Measurements from ENCODE around the gene PLEK2.
"Not testable (repeated sequence)": the region's sequence is repeated elsewhere in the genome, so short reads cannot be mapped to it uniquely, and the experiment has no call there.

PLEK2 gene

GRCh38 chr14:67372833-67373232 is 39.1 kb downstream of the PLEK2 start:
- H3K4me3 ChIP-seq (ENCODE audit: low read length), result no peak overlapping the region
- DNase-seq (ENCODE audit: low read depth, low spot score), result no peak

- DNase-seq (ENCODE audit: low read depth, low spot score), result no peak
- no peak overlapping the region for H3K4me3 ChIP-seq (ENCODE audit: low read length)
Measured at GRCh38 chr14:67371247-67372148, 40.5 kb downstream of the PLEK2 start.

GRCh38 chr14:67370830-67371229 is 41.1 kb downstream of the PLEK2 start:
- H3K4me3 ChIP-seq (ENCODE audit: low read length), result no peak overlapping the region
- no peak for DNase-seq (ENCODE audit: low read depth, low spot score)

- no peak overlapping the region for H3K4me3 ChIP-seq (ENCODE audit: low read length)
- no peak for DNase-seq (ENCODE audit: low read depth, low spot score)
Measured at GRCh38 chr14:67365476-67365875, 46.5 kb downstream of the PLEK2 start.

GRCh38 chr14:67360470-67361206 is 51.3 kb downstream of the PLEK2 start:
- H3K4me3 ChIP-seq (ENCODE audit: low read length), result peak overlapping the region; percentile 99
- no peak for DNase-seq (ENCODE audit: low read depth, low spot score)

GRCh38 chr14:67359775-67360469 is 52.0 kb downstream of the PLEK2 start, which contains the start of the genes ATP6V1D and EIF2S1:
TSS of gene ATP6V1D (minus strand) at chr14:67359804. CDS start at chr14:67359698, 106 bp downstream.
TSS of gene EIF2S1 (plus strand) at chr14:67360328. CDS start at chr14:67364768, 4,440 bp downstream.
- peak; percentile 98 for DNase-seq (ENCODE audit: low read depth, low spot score)
- peak within 1 kb of the TSS; percentile 99 for H3K4me3 ChIP-seq (ENCODE audit: low read length)

- no peak for DNase-seq (ENCODE audit: low read depth, low spot score)
- peak overlapping the region; percentile 99 for H3K4me3 ChIP-seq (ENCODE audit: low read length)
Measured at GRCh38 chr14:67358924-67359774, 52.8 kb downstream of the PLEK2 start.

GRCh38 chr14:67357969-67358354 is 54.0 kb downstream of the PLEK2 start:
- H3K4me3 ChIP-seq (ENCODE audit: low read length), result no peak overlapping the region
- no peak for DNase-seq (ENCODE audit: low read depth, low spot score)

GRCh38 chr14:67357186-67357968 is 54.6 kb downstream of the PLEK2 start:
- no peak for DNase-seq (ENCODE audit: low read depth, low spot score)
- H3K4me3 ChIP-seq (ENCODE audit: low read length), result no peak overlapping the region

GRCh38 chr14:67352055-67352454 is 59.9 kb downstream of the PLEK2 start:
- no peak overlapping the region for H3K4me3 ChIP-seq (ENCODE audit: low read length)
- DNase-seq (ENCODE audit: low read depth, low spot score), result no peak

GRCh38 chr14:67345583-67345982 is 66.4 kb downstream of the PLEK2 start:
- no peak overlapping the region for H3K4me3 ChIP-seq (ENCODE audit: low read length)
- no peak for DNase-seq (ENCODE audit: low read depth, low spot score)

GRCh38 chr14:67343601-67344230 is 68.2 kb downstream of the PLEK2 start:
- DNase-seq (ENCODE audit: low read depth, low spot score), result no peak
- H3K4me3 ChIP-seq (ENCODE audit: low read length), result no peak overlapping the region

- DNase-seq (ENCODE audit: low read depth, low spot score); H3K4me3 ChIP-seq (ENCODE audit: low read length): not testable (repeated sequence)
Measured at GRCh38 chr14:67341231-67341630, 70.7 kb downstream of the PLEK2 start.
